K562 (cell line): ENCODE measurements around the gene RETN. TPM values are rescaled to one million over a fixed set of nuclear protein-coding genes. Genes with fewer than 3 reads are reported as not detected.
"Not testable (repeated sequence)": the region's sequence is repeated elsewhere in the genome, so short reads cannot be mapped to it uniquely, and the experiment has no call there.

Experiments
- ATAC-seq: fragments of 200-7000 bp; cut with Tn5 transposase; 3 replicates; pipeline ENCODE4 v1.9.1; 2020; ENCODE audit warnings: moderate library complexity
- BruUV-seq: library from RNA; stranded (reverse); fragments of 400-500 nt; replicated peaks from 2 replicates; lab custom pipeline; 2021; lab: Mats Ljungman, UMichigan
- CTCF ChIA-PET: fragments of 300-600 bp; formaldehyde crosslinking; extraction: SDS; loops from one replicate; lab custom pipeline; 2021; ENCODE audit warnings: low intra/inter-chr PET ratio; lab: Yijun Ruan, JAX
- POLR2A ChIA-PET: fragments of 300-600, 350-650 bp; sonication (Branson Sonifier 250); formaldehyde crosslinking; extraction: SDS; loops from one replicate; lab custom pipeline; 2021; ENCODE audit warnings: antibody characterized with exemption, inconsistent platforms; lab: Yijun Ruan, JAX
- DNase-seq, 4 experiments: peaks; one replicate each; pipeline versions ENCODE4 v3.0.0 to v3.0.0-alpha.2; 2011 to 2018; ENCODE audit warnings: low spot score in 3 of 4, mixed read lengths in 3 of 4; ENCODE audit errors: extremely low read depth in 1 of 4
- FAIRE-seq: peaks from 2 replicates; lab custom pipeline; 2011; peaks lifted over from hg19 to GRCh38; lab: Jason Lieb, UNC
- H2AFZ ChIP-seq: 2 replicates; pipeline ENCODE4 v1.6.0; 2011; ENCODE audit warnings: low read depth, low read length, control low read depth, inconsistent platforms
- H3K27ac ChIP-seq: fragments of 200-600 bp; 3 replicates; pipeline ENCODE4 v1.8.0; 2011; ENCODE audit warnings: low read depth, mild to moderate bottlenecking, control low read depth, inconsistent platforms, low read length, moderate library complexity, mixed read lengths; ENCODE audit errors: extremely low read depth
- H3K27me3 ChIP-seq, 2 experiments: fragments of 300-600 bp in 1 of 2; 2 replicates in 1 of 2; 3 replicates in 1 of 2; pipeline versions ENCODE4 v1.6.0 to v1.8.0; 2011; ENCODE audit warnings: inconsistent platforms in 2 of 2, low read length in 2 of 2, mild to moderate bottlenecking in 1 of 2, mixed read lengths in 1 of 2, moderate library complexity in 1 of 2; ENCODE audit not compliant: control insufficient read depth in 2 of 2, insufficient read depth in 2 of 2
- H3K36me3 ChIP-seq: fragments of 300-600 bp; 3 replicates; pipeline ENCODE4 v1.8.0; 2011; ENCODE audit warnings: mild to moderate bottlenecking, low read length, inconsistent platforms; ENCODE audit not compliant: control insufficient read depth, insufficient read depth
- H3K4me1 ChIP-seq, 2 experiments: fragments of 200-600 bp in 1 of 2; replicated peaks in 1 of 2; 2 replicates in 1 of 2; 3 replicates in 1 of 2; pipeline versions ENCODE4 v1.5.1 to v1.8.0; 2011; ENCODE audit warnings: inconsistent platforms in 2 of 2, low read length in 2 of 2, mild to moderate bottlenecking in 1 of 2, mixed read lengths in 1 of 2, moderate library complexity in 1 of 2; ENCODE audit not compliant: control insufficient read depth in 2 of 2, insufficient read depth in 2 of 2
- H3K4me2 ChIP-seq: 2 replicates; pipeline ENCODE4 v1.6.1; 2011; ENCODE audit warnings: low read length, control low read depth, inconsistent platforms, mixed read lengths; ENCODE audit not compliant: insufficient read depth
- H3K4me3 ChIP-seq: fragments of 200-600 bp; sonication (generic), shearing (Covaris generic); 2 replicates; pipeline ENCODE4 v1.5.1; 2016; ENCODE audit warnings: control low read depth, inconsistent platforms
- H3K79me2 ChIP-seq: fragments of 200-600 bp; 3 replicates; pipeline ENCODE4 v1.8.0; 2011; ENCODE audit warnings: low read length, inconsistent platforms; ENCODE audit not compliant: control insufficient read depth, insufficient read depth
- H3K9ac ChIP-seq, 2 experiments: 2 replicates each; pipeline versions ENCODE4 v1.6.0 to v1.6.1; 2011; ENCODE audit warnings: low read depth in 2 of 2, low read length in 2 of 2, control low read depth in 1 of 2, inconsistent platforms in 1 of 2, mild to moderate bottlenecking in 1 of 2, mixed read lengths in 1 of 2; ENCODE audit not compliant: insufficient read depth in 1 of 2
- H3K9me1 ChIP-seq: one replicate; pipeline ENCODE4 v1.6.0; 2011; ENCODE audit warnings: inconsistent platforms, mild to moderate bottlenecking, low read length, moderate library complexity; ENCODE audit not compliant: control insufficient read depth, insufficient read depth
- H3K9me3 ChIP-seq: replicated peaks from 2 replicates; pipeline ENCODE4 v1.5.1; 2011; ENCODE audit warnings: low read depth, low read length, inconsistent platforms; ENCODE audit not compliant: control insufficient read depth, insufficient read depth
- H4K20me1 ChIP-seq: replicated peaks from 2 replicates; pipeline ENCODE4 v1.6.1; 2011; ENCODE audit warnings: low read length, inconsistent platforms, mixed read lengths; ENCODE audit not compliant: control insufficient read depth, insufficient read depth
- HMG20A ChIP-seq: fragments of 450-650 bp; formaldehyde crosslinking; conservative IDR thresholded peaks from 2 replicates; pipeline ENCODE4 v1.4.0; 2020; ENCODE audit warnings: mild to moderate bottlenecking, mixed read lengths
- POLR2AphosphoS2 ChIP-seq: IDR thresholded peaks from 2 replicates; pipeline ENCODE4 v1.6.1; 2012; ENCODE audit warnings: low read length, improper control_type of control experiment
- POLR2G ChIP-seq: fragments of 200-400 bp; formaldehyde crosslinking; IDR thresholded peaks from 2 replicates; pipeline ENCODE4 v1.6.1; 2017; ENCODE audit warnings: low read depth, mild to moderate bottlenecking, antibody characterized with exemption, low read length, moderate library complexity
- RBFOX2 ChIP-seq: fragments of 200-400 bp; formaldehyde crosslinking; IDR thresholded peaks from 2 replicates; pipeline ENCODE4 v1.6.1; 2017; ENCODE audit warnings: low read depth, mild to moderate bottlenecking, low read length, moderate library complexity
- WGBS: fragments of 100-300 bp; shearing (Covaris generic); methylation state at CpG from one replicate; pipeline ENCODE4 v1.1.6; 2016; ENCODE audit warnings: low coverage, mixed read lengths; ENCODE audit not compliant: insufficient coverage; ENCODE audit errors: missing lambda C conversion rate; 5-methylcytosine and 5-hydroxymethylcytosine counted together
- in situ Hi-C: fragments of 300-500 bp; cut with MboI; formaldehyde crosslinking; loops from 4 replicates; pipeline ENCODE4 v1.15.0; 2018; ENCODE audit warnings: inconsistent platforms, mixed read lengths
- intact Hi-C: fragments of 100-400 bp; cut with micrococcal nuclease; formaldehyde crosslinking; loops from 2 replicates; pipeline ENCODE4 v1.14.2; 2022
- polyA plus RNA-seq, 8 experiments: library from polyadenylated mRNA; depleted of rRNA in 4 of 8; stranded (reverse) in 5 of 8; unstranded in 3 of 8; fragments of >200 nt; fragmentation: Nextera tagmentation in 2 of 8; fragmentation: Illumina TruSeq in 1 of 8; extraction: Ambion mirVana in 2 of 8; extraction: Trizol in 1 of 8; gene quantifications; 2 replicates each; pipeline versions ENCODE4 v1.2.1 to v1.2.3, GENCODE V29; 2011 to 2014; ENCODE audit warnings: inconsistent platforms in 1 of 8, missing spikeins in 1 of 8
- total RNA-seq, 7 experiments: library from RNA; depleted of rRNA in 6 of 7; stranded (reverse); fragments of >200 nt in 6 of 7; fragmentation: Illumina TruSeq in 2 of 7; extraction: Trizol in 2 of 7; gene quantifications; 2 replicates each; pipeline versions ENCODE4 v1.2.1 to v1.2.3, GENCODE V29; 2011 to 2021; ENCODE audit warnings: low replicate concordance in 1 of 7
- TF ChIP-seq, protein P1 (sequence below): fragments of 250-450 bp; sonication (Bioruptor Pico); IDR thresholded peaks from 2 replicates; pipeline ENCODE4 v1.5.0; 2022; ENCODE audit warnings: mild to moderate bottlenecking
- TF ChIP-seq, protein P2 (sequence below): fragments of 450-650 bp; formaldehyde crosslinking; IDR thresholded peaks from 2 replicates; pipeline ENCODE4 v1.4.0; 2022; ENCODE audit warnings: missing genetic modification characterization

The RETN gene
- total and polyA plus RNA-seq, 9 of the 15 experiments (the other 6 are each of a cell fraction or from before 2014, with no cell fraction given), result not detected

DNA sequence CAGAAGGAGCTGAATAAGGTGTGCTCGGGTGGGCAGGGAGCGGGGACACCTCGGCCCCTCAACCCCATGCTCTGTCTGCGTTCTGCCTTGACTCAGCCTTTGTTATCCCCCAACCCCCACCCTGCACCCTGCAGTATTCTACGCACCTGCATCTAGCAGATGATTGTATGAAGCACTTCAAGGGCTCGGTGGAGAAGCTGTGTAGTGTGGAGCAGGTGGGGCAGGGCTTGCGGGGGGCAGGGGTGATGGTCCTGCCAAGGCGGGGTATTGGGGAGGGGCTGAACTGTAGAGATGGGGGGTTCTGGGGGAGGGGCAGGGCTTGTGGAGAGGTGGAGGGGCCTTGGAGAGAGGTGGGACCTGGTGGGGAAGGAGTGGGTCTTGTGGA is 25.8 kb upstream of the RETN start (continued):
- no peak for TF ChIP-seq HMG20A (CRISPR knock-in tag)
- TF ChIP-seq, protein P1, sequence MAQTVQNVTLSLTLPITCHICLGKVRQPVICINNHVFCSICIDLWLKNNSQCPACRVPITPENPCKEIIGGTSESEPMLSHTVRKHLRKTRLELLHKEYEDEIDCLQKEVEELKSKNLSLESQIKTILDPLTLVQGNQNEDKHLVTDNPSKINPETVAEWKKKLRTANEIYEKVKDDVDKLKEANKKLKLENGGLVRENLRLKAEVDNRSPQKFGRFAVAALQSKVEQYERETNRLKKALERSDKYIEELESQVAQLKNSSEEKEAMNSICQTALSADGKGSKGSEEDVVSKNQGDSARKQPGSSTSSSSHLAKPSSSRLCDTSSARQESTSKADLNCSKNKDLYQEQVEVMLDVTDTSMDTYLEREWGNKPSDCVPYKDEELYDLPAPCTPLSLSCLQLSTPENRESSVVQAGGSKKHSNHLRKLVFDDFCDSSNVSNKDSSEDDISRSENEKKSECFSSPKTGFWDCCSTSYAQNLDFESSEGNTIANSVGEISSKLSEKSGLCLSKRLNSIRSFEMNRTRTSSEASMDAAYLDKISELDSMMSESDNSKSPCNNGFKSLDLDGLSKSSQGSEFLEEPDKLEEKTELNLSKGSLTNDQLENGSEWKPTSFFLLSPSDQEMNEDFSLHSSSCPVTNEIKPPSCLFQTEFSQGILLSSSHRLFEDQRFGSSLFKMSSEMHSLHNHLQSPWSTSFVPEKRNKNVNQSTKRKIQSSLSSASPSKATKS, result no peak
- TF ChIP-seq, protein P2, sequence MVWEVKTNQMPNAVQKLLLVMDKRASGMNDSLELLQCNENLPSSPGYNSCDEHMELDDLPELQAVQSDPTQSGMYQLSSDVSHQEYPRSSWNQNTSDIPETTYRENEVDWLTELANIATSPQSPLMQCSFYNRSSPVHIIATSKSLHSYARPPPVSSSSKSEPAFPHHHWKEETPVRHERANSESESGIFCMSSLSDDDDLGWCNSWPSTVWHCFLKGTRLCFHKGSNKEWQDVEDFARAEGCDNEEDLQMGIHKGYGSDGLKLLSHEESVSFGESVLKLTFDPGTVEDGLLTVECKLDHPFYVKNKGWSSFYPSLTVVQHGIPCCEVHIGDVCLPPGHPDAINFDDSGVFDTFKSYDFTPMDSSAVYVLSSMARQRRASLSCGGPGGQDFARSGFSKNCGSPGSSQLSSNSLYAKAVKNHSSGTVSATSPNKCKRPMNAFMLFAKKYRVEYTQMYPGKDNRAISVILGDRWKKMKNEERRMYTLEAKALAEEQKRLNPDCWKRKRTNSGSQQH (CRISPR knock-in tag), result no peak

DNA sequence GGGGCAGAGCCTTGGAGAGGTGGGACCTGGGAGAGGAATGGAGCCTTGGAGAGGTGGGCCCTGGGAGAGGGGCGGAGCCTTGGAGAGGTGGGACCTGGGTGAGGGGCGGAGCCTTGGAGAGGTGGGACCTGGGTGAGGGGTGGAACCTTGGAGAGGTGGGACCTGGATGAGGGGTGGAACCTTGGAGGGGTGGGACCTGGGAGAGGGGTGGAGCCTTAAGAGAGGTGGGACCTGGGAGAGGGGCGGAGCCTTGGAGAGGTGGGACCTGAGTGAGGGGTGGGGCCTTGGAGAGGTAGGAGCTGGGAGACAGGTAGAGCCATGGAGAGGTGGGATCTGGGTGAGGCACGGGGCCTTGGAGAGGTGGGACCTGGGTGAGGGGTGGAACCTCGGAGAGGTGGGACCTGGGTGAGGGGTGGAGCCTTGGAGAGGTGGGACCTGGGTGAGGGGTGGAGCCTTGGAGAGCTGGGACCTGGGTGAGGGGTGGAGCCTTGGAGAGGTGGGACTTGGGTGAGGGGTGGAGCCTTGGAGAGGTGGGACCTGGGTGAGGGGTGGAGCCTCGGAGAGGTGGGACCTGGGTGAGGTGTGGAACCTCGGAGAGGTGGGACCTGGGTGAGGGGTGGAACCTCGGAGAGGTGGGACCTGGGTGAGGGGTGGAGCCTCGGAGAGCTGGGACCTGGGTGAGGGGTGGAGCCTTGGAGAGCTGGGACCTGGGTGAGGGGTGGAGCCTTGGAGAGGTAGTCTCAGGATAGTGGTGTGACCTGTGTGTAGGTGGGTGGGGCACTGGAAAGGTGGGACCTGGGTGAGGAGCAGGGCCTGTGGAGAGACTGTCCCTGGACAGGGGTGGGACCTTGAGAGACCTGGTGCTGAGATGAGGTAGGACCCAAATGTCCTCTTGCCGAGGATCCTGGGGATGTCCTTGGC is 25.0 kb upstream of the RETN start:
- TF ChIP-seq POLR2AphosphoS2 (0 out of 2 replicates have a peak, but pooled peaks have one; percentile 60), POLR2G (peak; percentile 33), RBFOX2 (peak; percentile 68)
- H3K27ac ChIP-seq, H3K9me1 ChIP-seq, H3K27me3 ChIP-seq, CTCF ChIA-PET, H2AFZ ChIP-seq, H3K9me3 ChIP-seq, H3K4me3 ChIP-seq, BruUV-seq, intact Hi-C loops, H3K9ac ChIP-seq, H3K4me2 ChIP-seq, in situ Hi-C loops: not testable (repeated sequence)
- H4K20me1 ChIP-seq, result peaks cover 19% of the 10 kb centered on the region
- peak; percentile 82 for ATAC-seq
- 60% methylated on average over 5 of the region's 10 CpGs for WGBS
- POLR2A ChIA-PET, result interaction anchor here (1.2 to 2.0 kb wide), 2 partner anchors 9 to 14 kb away, joined by 5 to 8 read pairs; partner anchors contain the start of genes PET100 and XAB2
- peaks cover 0 to 65% of the 10 kb centered on the region in 2 experiments; a peak in 4 of 5 replicates for H3K4me1 ChIP-seq
- peaks cover 17% of the 10 kb centered on the region for H3K79me2 ChIP-seq
- peak; percentile 91 for FAIRE-seq
- DNase-seq, result peak; percentile 76 to 94 (median 86)
- H3K36me3 ChIP-seq, result peaks cover 70% of the 10 kb centered on the region; the same call in 2 of the 3 replicates
